Neural cell (in vitro differentiated cells): ENCODE data around the gene FCRL2. TPM values are rescaled to one million over a fixed set of nuclear protein-coding genes. Genes with fewer than 3 reads are reported as not detected.

ENCODE experiments used
- H2AFZ ChIP-seq: fragments of 200-600, 300-800 bp; sonication (generic), shearing (Covaris generic); 2 replicates; pipeline ENCODE4 v1.6.0; 2014; ENCODE audit warnings: low read depth, mild to moderate bottlenecking, antibody characterized with exemption, low read length, moderate library complexity
- H3F3A ChIP-seq: fragments of 200-600 bp; shearing (Covaris generic); 2 replicates; pipeline ENCODE4 v1.6.1; 2016; ENCODE audit warnings: mild to moderate bottlenecking, moderate library complexity, mixed read lengths, antibody characterized with exemption, low read length; ENCODE audit not compliant: insufficient read depth, poor library complexity, severe bottlenecking
- H3K27ac ChIP-seq: fragments of 200-600, 300-800 bp; sonication (generic), shearing (Covaris generic); 2 replicates; pipeline ENCODE4 v1.5.1; 2014; ENCODE audit warnings: mild to moderate bottlenecking, low read length, moderate library complexity
- H3K27me3 ChIP-seq: fragments of 300-800, 200-600 bp; sonication (generic), shearing (Covaris generic); 2 replicates; pipeline ENCODE4 v1.6.0; 2014; ENCODE audit warnings: mild to moderate bottlenecking, low read depth, low read length, moderate library complexity; ENCODE audit not compliant: insufficient read depth
- H3K36me3 ChIP-seq: fragments of 300-800, 200-600 bp; sonication (generic), shearing (Covaris generic); 2 replicates; pipeline ENCODE4 v1.5.1; 2014; ENCODE audit warnings: mild to moderate bottlenecking, antibody characterized with exemption, low read length, moderate library complexity; ENCODE audit not compliant: insufficient read depth
- H3K4me2 ChIP-seq: fragments of 300-800, 200-600 bp; sonication (generic), shearing (Covaris generic); 2 replicates; pipeline ENCODE4 v1.6.0; 2014; ENCODE audit warnings: mild to moderate bottlenecking, low read length
- H3K4me3 ChIP-seq: fragments of 300-800, 200-600 bp; sonication (generic), shearing (Covaris generic); 2 replicates; pipeline ENCODE4 v1.5.1; 2014; ENCODE audit warnings: mild to moderate bottlenecking, low read length, moderate library complexity
- H3K79me2 ChIP-seq: fragments of 200-600 bp; shearing (Covaris generic); replicated peaks from 2 replicates; pipeline ENCODE4 v1.6.0; 2014; ENCODE audit warnings: mild to moderate bottlenecking, low read length, moderate library complexity; ENCODE audit not compliant: insufficient read depth
- H3K9ac ChIP-seq: fragments of 300-800, 200-600 bp; sonication (generic), shearing (Covaris generic); 2 replicates; pipeline ENCODE4 v1.6.1; 2016; ENCODE audit warnings: mild to moderate bottlenecking, low read length, mixed read lengths
- H3K9me2 ChIP-seq: fragments of 200-600 bp; shearing (Covaris generic); 2 replicates; pipeline ENCODE4 v1.6.1; 2016; ENCODE audit warnings: mild to moderate bottlenecking, low read length, mixed read lengths; ENCODE audit not compliant: insufficient read depth
- H3K9me3 ChIP-seq: fragments of 200-600, 300-800 bp; sonication (generic), shearing (Covaris generic); 2 replicates; pipeline ENCODE4 v1.6.1; 2016; ENCODE audit warnings: mild to moderate bottlenecking, mixed run types, low read length, moderate library complexity, mixed read lengths
- H4K20me1 ChIP-seq: fragments of 200-600 bp; shearing (Covaris generic); 2 replicates; pipeline ENCODE4 v1.6.1; 2016; ENCODE audit warnings: mild to moderate bottlenecking, mixed run types; ENCODE audit not compliant: insufficient read depth
- EP300 ChIP-seq: fragments of 450-650 bp; conservative IDR thresholded peaks from 2 replicates; pipeline ENCODE4 v1.6.1; 2014; ENCODE audit warnings: antibody characterized with exemption, mild to moderate bottlenecking, moderate library complexity; ENCODE audit not compliant: poor library complexity, severe bottlenecking
- EZH2 ChIP-seq: fragments of 200-600, 300-800 bp; shearing (Covaris generic), sonication (generic); IDR thresholded peaks from 2 replicates; pipeline ENCODE4 v1.6.1; 2014; ENCODE audit warnings: antibody characterized with exemption, low read length, borderline replicate concordance, mild to moderate bottlenecking; ENCODE audit not compliant: insufficient read depth, poor library complexity, severe bottlenecking
- MXI1 ChIP-seq: fragments of 450-650 bp; conservative IDR thresholded peaks from 2 replicates; pipeline ENCODE4 v1.6.1; 2014; ENCODE audit warnings: antibody characterized with exemption, mild to moderate bottlenecking; ENCODE audit not compliant: poor library complexity, severe bottlenecking
- POLR2AphosphoS5 ChIP-seq: IDR thresholded peaks from 2 replicates; pipeline ENCODE4 v1.6.1; 2012
- RAD21 ChIP-seq: fragments of 450-650 bp; conservative IDR thresholded peaks from 2 replicates; pipeline ENCODE4 v1.6.1; 2014; ENCODE audit warnings: antibody characterized with exemption, mild to moderate bottlenecking, moderate library complexity
- SMC3 ChIP-seq: fragments of 450-650 bp; conservative IDR thresholded peaks from 2 replicates; pipeline ENCODE4 v1.6.1; 2014; ENCODE audit warnings: antibody characterized with exemption, mild to moderate bottlenecking, moderate library complexity; ENCODE audit not compliant: poor library complexity
- TAF1 ChIP-seq: IDR thresholded peaks from 2 replicates; pipeline ENCODE4 v1.6.1; 2012; ENCODE audit warnings: low read depth
- polyA plus RNA-seq: library from polyadenylated mRNA; depleted of rRNA; stranded (reverse); fragments of >200 nt; gene quantifications from 2 replicates; pipeline ENCODE4 v1.2.3, GENCODE V29; 2014
- TF ChIP-seq, protein P1 (sequence below): IDR thresholded peaks from 2 replicates; pipeline ENCODE4 v1.6.1; 2012; ENCODE audit warnings: borderline replicate concordance
- TF ChIP-seq, protein P2 (sequence below): fragments of 450-650 bp; IDR thresholded peaks from 2 replicates; pipeline ENCODE4 v1.5.1; 2014; ENCODE audit warnings: antibody characterized with exemption, mild to moderate bottlenecking, moderate library complexity; ENCODE audit not compliant: poor library complexity, severe bottlenecking

FCRL2 gene
- polyA plus RNA-seq, 1 donor from 2014 or later: not detected

DNA sequence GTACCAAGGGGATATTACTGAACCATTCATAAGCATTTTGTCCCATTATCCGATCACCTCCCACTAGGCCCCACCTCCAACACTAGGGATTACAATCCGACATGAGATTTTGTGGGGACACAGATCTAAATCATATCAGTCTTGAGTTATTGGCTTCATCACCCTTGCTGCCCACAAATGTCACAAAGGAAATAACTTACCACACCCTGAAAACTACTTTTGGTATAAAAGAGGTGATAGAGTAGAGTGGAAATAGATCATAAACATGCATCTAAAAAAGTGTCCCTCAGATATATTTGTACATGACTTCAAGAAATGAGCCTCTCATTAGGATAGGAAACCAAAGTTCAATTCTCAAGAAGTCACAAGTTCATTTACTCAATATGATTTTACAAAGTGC, 53.8 kb downstream of the FCRL2 start:
- no peak overlapping the region for H3K4me2 ChIP-seq
- no peaks in the 10 kb centered on the region for H3F3A ChIP-seq
- no peaks in the 10 kb centered on the region for H3K27me3 ChIP-seq
- H3K9me2 ChIP-seq: no peaks in the 10 kb centered on the region
- H3K79me2 ChIP-seq: no peaks in the 10 kb centered on the region
- H3K4me3 ChIP-seq: no peak overlapping the region
- no peak overlapping the region for H3K9ac ChIP-seq
- no peak overlapping the region for H2AFZ ChIP-seq
- H3K9me3 ChIP-seq: peaks cover 9% of the 10 kb centered on the region
- no peaks in the 10 kb centered on the region for H3K36me3 ChIP-seq
- H3K27ac ChIP-seq: no peak overlapping the region
- no peaks in the 10 kb centered on the region for H4K20me1 ChIP-seq
- TF ChIP-seq, protein P1, sequence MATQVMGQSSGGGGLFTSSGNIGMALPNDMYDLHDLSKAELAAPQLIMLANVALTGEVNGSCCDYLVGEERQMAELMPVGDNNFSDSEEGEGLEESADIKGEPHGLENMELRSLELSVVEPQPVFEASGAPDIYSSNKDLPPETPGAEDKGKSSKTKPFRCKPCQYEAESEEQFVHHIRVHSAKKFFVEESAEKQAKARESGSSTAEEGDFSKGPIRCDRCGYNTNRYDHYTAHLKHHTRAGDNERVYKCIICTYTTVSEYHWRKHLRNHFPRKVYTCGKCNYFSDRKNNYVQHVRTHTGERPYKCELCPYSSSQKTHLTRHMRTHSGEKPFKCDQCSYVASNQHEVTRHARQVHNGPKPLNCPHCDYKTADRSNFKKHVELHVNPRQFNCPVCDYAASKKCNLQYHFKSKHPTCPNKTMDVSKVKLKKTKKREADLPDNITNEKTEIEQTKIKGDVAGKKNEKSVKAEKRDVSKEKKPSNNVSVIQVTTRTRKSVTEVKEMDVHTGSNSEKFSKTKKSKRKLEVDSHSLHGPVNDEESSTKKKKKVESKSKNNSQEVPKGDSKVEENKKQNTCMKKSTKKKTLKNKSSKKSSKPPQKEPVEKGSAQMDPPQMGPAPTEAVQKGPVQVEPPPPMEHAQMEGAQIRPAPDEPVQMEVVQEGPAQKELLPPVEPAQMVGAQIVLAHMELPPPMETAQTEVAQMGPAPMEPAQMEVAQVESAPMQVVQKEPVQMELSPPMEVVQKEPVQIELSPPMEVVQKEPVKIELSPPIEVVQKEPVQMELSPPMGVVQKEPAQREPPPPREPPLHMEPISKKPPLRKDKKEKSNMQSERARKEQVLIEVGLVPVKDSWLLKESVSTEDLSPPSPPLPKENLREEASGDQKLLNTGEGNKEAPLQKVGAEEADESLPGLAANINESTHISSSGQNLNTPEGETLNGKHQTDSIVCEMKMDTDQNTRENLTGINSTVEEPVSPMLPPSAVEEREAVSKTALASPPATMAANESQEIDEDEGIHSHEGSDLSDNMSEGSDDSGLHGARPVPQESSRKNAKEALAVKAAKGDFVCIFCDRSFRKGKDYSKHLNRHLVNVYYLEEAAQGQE: no peak
- no peak for TF ChIP-seq EP300
- TF ChIP-seq, protein P2, sequence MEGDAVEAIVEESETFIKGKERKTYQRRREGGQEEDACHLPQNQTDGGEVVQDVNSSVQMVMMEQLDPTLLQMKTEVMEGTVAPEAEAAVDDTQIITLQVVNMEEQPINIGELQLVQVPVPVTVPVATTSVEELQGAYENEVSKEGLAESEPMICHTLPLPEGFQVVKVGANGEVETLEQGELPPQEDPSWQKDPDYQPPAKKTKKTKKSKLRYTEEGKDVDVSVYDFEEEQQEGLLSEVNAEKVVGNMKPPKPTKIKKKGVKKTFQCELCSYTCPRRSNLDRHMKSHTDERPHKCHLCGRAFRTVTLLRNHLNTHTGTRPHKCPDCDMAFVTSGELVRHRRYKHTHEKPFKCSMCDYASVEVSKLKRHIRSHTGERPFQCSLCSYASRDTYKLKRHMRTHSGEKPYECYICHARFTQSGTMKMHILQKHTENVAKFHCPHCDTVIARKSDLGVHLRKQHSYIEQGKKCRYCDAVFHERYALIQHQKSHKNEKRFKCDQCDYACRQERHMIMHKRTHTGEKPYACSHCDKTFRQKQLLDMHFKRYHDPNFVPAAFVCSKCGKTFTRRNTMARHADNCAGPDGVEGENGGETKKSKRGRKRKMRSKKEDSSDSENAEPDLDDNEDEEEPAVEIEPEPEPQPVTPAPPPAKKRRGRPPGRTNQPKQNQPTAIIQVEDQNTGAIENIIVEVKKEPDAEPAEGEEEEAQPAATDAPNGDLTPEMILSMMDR: no peak
- no peak for TF ChIP-seq RAD21
- no peak for TF ChIP-seq POLR2AphosphoS5
- TF ChIP-seq EZH2: no peak
- TF ChIP-seq TAF1: no peak
- TF ChIP-seq SMC3: no peak

- no peak overlapping the region for H3K9ac ChIP-seq
- H3F3A ChIP-seq: no peaks in the 10 kb centered on the region
- no peak overlapping the region for H3K27ac ChIP-seq
- H3K79me2 ChIP-seq: no peaks in the 10 kb centered on the region
- H3K36me3 ChIP-seq: no peaks in the 10 kb centered on the region
- no peak overlapping the region for H3K4me3 ChIP-seq
- no peak overlapping the region for H2AFZ ChIP-seq
- no peak overlapping the region for H3K4me2 ChIP-seq
- TF ChIP-seq TAF1: no peak
- TF ChIP-seq SMC3: no peak
- TF ChIP-seq EP300: no peak
- TF ChIP-seq, protein P1: no peak
- TF ChIP-seq POLR2AphosphoS5: no peak
- TF ChIP-seq MXI1: no peak
- TF ChIP-seq, protein P2: no peak
- TF ChIP-seq RAD21: no peak
- no peak for TF ChIP-seq EZH2
- H3K9me2 ChIP-seq: no peaks in the 10 kb centered on the region
- peaks cover 9% of the 10 kb centered on the region for H3K9me3 ChIP-seq
- H3K27me3 ChIP-seq: no peaks in the 10 kb centered on the region
- no peaks in the 10 kb centered on the region for H4K20me1 ChIP-seq
Measured at GRCh38 chr1:157721985-157722384, 54.9 kb downstream of the FCRL2 start.
